BJ (cell line): ENCODE data around the gene NFKBIE. TPM values are rescaled to one million over a fixed set of nuclear protein-coding genes. Genes with fewer than 3 reads are reported as not detected.

Experiments used
- CTCF ChIA-PET: fragments of 350-600 bp; formaldehyde crosslinking; extraction: SDS; loops from one replicate; lab custom pipeline; 2021; ENCODE audit warnings: antibody characterized with exemption, inconsistent platforms; lab: Yijun Ruan, JAX
- POLR2A ChIA-PET: fragments of 300-600 bp; sonication (Branson Sonifier 250); formaldehyde crosslinking; extraction: SDS; loops from one replicate; lab custom pipeline; 2021; ENCODE audit warnings: antibody characterized with exemption; lab: Charles Lee
- DNase-seq: peaks from one replicate; pipeline ENCODE4 v3.0.0-alpha.2; 2011; ENCODE audit warnings: low read depth
- H3K27me3 ChIP-seq: 2 replicates; pipeline ENCODE4 v1.6.0; 2011; ENCODE audit warnings: low read length; ENCODE audit not compliant: control insufficient read depth, insufficient read depth
- H3K36me3 ChIP-seq: 2 replicates; pipeline ENCODE4 v1.5.1; 2011; ENCODE audit warnings: low read length; ENCODE audit not compliant: control insufficient read depth, insufficient read depth
- H3K4me3 ChIP-seq: 2 replicates; pipeline ENCODE4 v1.5.1; 2011; ENCODE audit warnings: low read depth, mild to moderate bottlenecking, control low read depth, low read length
- CTCF ChIP-seq: IDR thresholded peaks from 2 replicates; pipeline ENCODE4 v1.5.1; 2011; ENCODE audit warnings: low read depth, mild to moderate bottlenecking, control low read depth, inconsistent platforms, low read length, moderate library complexity; ENCODE audit not compliant: insufficient read depth
- polyA plus RNA-seq: library from polyadenylated mRNA; depleted of rRNA; stranded (reverse); fragments of >200 nt; gene quantifications from 2 replicates; pipeline ENCODE4 v1.2.3, GENCODE V29; 2011

The NFKBIE gene
- polyA plus RNA-seq, 1 experiment: 8.0 TPM

GRCh38 chr6:44265722-44266233 is 427 bp upstream of the NFKBIE start:
- peaks cover 2% of the 10 kb centered on the region for H3K36me3 ChIP-seq
- no peak overlapping the region; the same call in 1 of the 2 replicates for H3K4me3 ChIP-seq
- ChIA-PET POLR2A (no interaction called here), CTCF (interaction anchor here (8.7 kb wide), 1 partner anchor 70 kb away, joined by 138 read pairs; no protein-coding TSS in a partner anchor)
- peaks cover 19% of the 10 kb centered on the region for H3K27me3 ChIP-seq
- TF ChIP-seq CTCF: no peak
- no peak for DNase-seq

- ChIA-PET CTCF (interaction anchor here (0.5 to 8.7 kb wide), 7 partner anchors 10 to 92 kb away, joined by 3 to 138 read pairs (median 3); no protein-coding TSS in a partner anchor), POLR2A (interaction anchor here (0.5 kb wide), 1 partner anchor 43 kb away, joined by 6 read pairs; no protein-coding TSS in a partner anchor)
- TF ChIP-seq CTCF: no peak
- H3K4me3 ChIP-seq: peak overlapping the region; percentile 74
- H3K36me3 ChIP-seq: peaks cover 4% of the 10 kb centered on the region
- peaks cover 11% of the 10 kb centered on the region for H3K27me3 ChIP-seq
- DNase-seq: no peak
Measured at GRCh38 chr6:44264154-44265006, 971 bp downstream of the NFKBIE start.

GRCh38 chr6:44263354-44264100 is 1.8 kb downstream of the NFKBIE start:
- TF ChIP-seq CTCF: no peak
- H3K36me3 ChIP-seq: peaks cover 6% of the 10 kb centered on the region
- H3K4me3 ChIP-seq: peak overlapping the region; percentile 74
- H3K27me3 ChIP-seq: peaks cover 4% of the 10 kb centered on the region
- POLR2A ChIA-PET: no interaction called here
- DNase-seq: no peak
- CTCF ChIA-PET: interaction anchor here (0.5 to 1.6 kb wide), 4 partner anchors 9 to 91 kb away, joined by 3 to 7 read pairs (median 6); no protein-coding TSS in a partner anchor

- no peak for DNase-seq
- POLR2A ChIA-PET: no interaction called here
- no peak for TF ChIP-seq CTCF
- Histone ChIP-seq H3K4me3 (peak overlapping the region; percentile 74; the same call in 1 of the 2 replicates), H3K36me3 (peaks cover 8% of the 10 kb centered on the region), H3K27me3 (no peaks in the 10 kb centered on the region; the same call in 1 of the 2 replicates)
- CTCF ChIA-PET: interaction anchor here (1.1 to 1.4 kb wide), 3 partner anchors 26 to 76 kb away, joined by 4 to 6 read pairs (median 6); no protein-coding TSS in a partner anchor
Measured at GRCh38 chr6:44262467-44263353, 2.6 kb downstream of the NFKBIE start.
